Neutrophil (primary cell): ENCODE measurements around the gene RNF182.

Source experiments
- H3K27ac ChIP-seq: fragments of 200-600 bp; sonication (generic); 2 replicates; pipeline ENCODE4 v1.5.1; 2016; ENCODE audit warnings: mild to moderate bottlenecking, moderate library complexity
- H3K27me3 ChIP-seq: fragments of 200-600 bp; sonication (generic); 2 replicates; pipeline ENCODE4 v1.6.0; 2016; ENCODE audit warnings: mild to moderate bottlenecking
- H3K36me3 ChIP-seq: fragments of 200-600 bp; sonication (generic); 2 replicates; pipeline ENCODE4 v1.5.1; 2017
- H3K4me1 ChIP-seq, 2 experiments: fragments of 200-600 bp in 1 of 2; sonication (generic) in 1 of 2; 1 replicate in 1 of 2; 2 replicates in 1 of 2; pipeline versions ENCODE4 v1.5.1 to v1.6.1; 2013 to 2016; ENCODE audit warnings: low read depth in 1 of 2, low read length in 1 of 2, mild to moderate bottlenecking in 1 of 2, moderate library complexity in 1 of 2; ENCODE audit not compliant: control insufficient read depth in 1 of 2, insufficient read depth in 1 of 2
- H3K4me3 ChIP-seq, 2 experiments: fragments of 200-600 bp in 1 of 2; sonication (generic) in 1 of 2; 1 replicate in 1 of 2; 2 replicates in 1 of 2; pipeline ENCODE4 v1.5.1; 2013 to 2016; ENCODE audit warnings: low read depth in 1 of 2, low read length in 1 of 2, mild to moderate bottlenecking in 1 of 2, moderate library complexity in 1 of 2
- H3K9me3 ChIP-seq: fragments of 200-600 bp; sonication (generic); 2 replicates; pipeline ENCODE4 v1.5.1; 2016
- CTCF ChIP-seq: fragments of 200-600 bp; sonication (generic); IDR thresholded peaks from 2 replicates; pipeline ENCODE4 v1.5.1; 2016; ENCODE audit warnings: antibody characterized with exemption

RNF182 gene

GRCh38 chr6:14010275-14010674, 85.5 kb downstream of the RNF182 start:
- H3K36me3 ChIP-seq, result no peaks in the 10 kb centered on the region
- H3K9me3 ChIP-seq, result no peaks in the 10 kb centered on the region
- H3K4me3 ChIP-seq, result no peak overlapping the region
- H3K4me1 ChIP-seq, result no peaks in the 10 kb centered on the region
- H3K27me3 ChIP-seq, result peaks cover 5% of the 10 kb centered on the region
- H3K27ac ChIP-seq, result no peak overlapping the region
- TF ChIP-seq CTCF, result no peak

- TF ChIP-seq CTCF, result no peak
- Histone ChIP-seq H3K27me3 (peaks cover under 1% of the 10 kb centered on the region), H3K36me3 (no peaks in the 10 kb centered on the region), H3K27ac (no peak overlapping the region), H3K4me1 (no peaks in the 10 kb centered on the region), H3K9me3 (no peaks in the 10 kb centered on the region), H3K4me3 (no peak overlapping the region)
These were observed 87.7 kb downstream of the RNF182 start for GRCh38 chr6:14012313-14013030.

- no peak for TF ChIP-seq CTCF
- Histone ChIP-seq H3K27me3 (no peaks in the 10 kb centered on the region), H3K4me3 (no peak overlapping the region), H3K9me3 (no peaks in the 10 kb centered on the region), H3K27ac (no peak overlapping the region), H3K36me3 (no peaks in the 10 kb centered on the region), H3K4me1 (no peaks in the 10 kb centered on the region)
These were observed 91.2 kb downstream of the RNF182 start for GRCh38 chr6:14015964-14016363.

- Histone ChIP-seq H3K4me3 (no peak overlapping the region), H3K36me3 (no peaks in the 10 kb centered on the region), H3K27ac (no peak overlapping the region), H3K9me3 (no peaks in the 10 kb centered on the region), H3K27me3 (no peaks in the 10 kb centered on the region), H3K4me1 (no peaks in the 10 kb centered on the region)
- no peak for TF ChIP-seq CTCF
These were observed 91.7 kb downstream of the RNF182 start for GRCh38 chr6:14016432-14016831.

GRCh38 chr6:14016935-14017625, 92.3 kb downstream of the RNF182 start:
- H3K36me3 ChIP-seq, result no peaks in the 10 kb centered on the region
- no peaks in the 10 kb centered on the region for H3K27me3 ChIP-seq
- H3K4me1 ChIP-seq, result no peaks in the 10 kb centered on the region
- no peak overlapping the region for H3K27ac ChIP-seq
- TF ChIP-seq CTCF, result no peak
- no peaks in the 10 kb centered on the region for H3K9me3 ChIP-seq
- no peak overlapping the region for H3K4me3 ChIP-seq
